SK-N-MC (cell line): ENCODE measurements around the gene KLHL36.

Source experiments
- EZH2 ChIP-seq: fragments of 200-600 bp; sonication (generic); IDR thresholded peaks from one replicate; pipeline ENCODE4 v1.6.1; 2017; ENCODE audit warnings: antibody characterized with exemption
- FOXP2 ChIP-seq: optimal IDR thresholded peaks from 2 replicates; pipeline ENCODE3; 2011; ENCODE audit warnings: mild to moderate bottlenecking, moderate library complexity; ENCODE audit not compliant: insufficient read depth; ENCODE audit errors: extremely low read length, control extremely low read depth
- POLR2AphosphoS5 ChIP-seq: IDR thresholded peaks from 2 replicates; pipeline ENCODE4 v1.6.1; 2012; ENCODE audit warnings: mild to moderate bottlenecking, low read depth, low read length, borderline replicate concordance

GRCh38 chr16:84687715-84688114 is 39.4 kb downstream of the KLHL36 start:
- TF ChIP-seq POLR2AphosphoS5 = no peak
- TF ChIP-seq EZH2 = no peak
- TF ChIP-seq FOXP2 = no peak
